ENCODE measurements around the gene GLIPR1.
A peak's percentile ranks its signal among the peaks of the same experiment; 100 is the strongest.

GLIPR1 gene

DNA sequence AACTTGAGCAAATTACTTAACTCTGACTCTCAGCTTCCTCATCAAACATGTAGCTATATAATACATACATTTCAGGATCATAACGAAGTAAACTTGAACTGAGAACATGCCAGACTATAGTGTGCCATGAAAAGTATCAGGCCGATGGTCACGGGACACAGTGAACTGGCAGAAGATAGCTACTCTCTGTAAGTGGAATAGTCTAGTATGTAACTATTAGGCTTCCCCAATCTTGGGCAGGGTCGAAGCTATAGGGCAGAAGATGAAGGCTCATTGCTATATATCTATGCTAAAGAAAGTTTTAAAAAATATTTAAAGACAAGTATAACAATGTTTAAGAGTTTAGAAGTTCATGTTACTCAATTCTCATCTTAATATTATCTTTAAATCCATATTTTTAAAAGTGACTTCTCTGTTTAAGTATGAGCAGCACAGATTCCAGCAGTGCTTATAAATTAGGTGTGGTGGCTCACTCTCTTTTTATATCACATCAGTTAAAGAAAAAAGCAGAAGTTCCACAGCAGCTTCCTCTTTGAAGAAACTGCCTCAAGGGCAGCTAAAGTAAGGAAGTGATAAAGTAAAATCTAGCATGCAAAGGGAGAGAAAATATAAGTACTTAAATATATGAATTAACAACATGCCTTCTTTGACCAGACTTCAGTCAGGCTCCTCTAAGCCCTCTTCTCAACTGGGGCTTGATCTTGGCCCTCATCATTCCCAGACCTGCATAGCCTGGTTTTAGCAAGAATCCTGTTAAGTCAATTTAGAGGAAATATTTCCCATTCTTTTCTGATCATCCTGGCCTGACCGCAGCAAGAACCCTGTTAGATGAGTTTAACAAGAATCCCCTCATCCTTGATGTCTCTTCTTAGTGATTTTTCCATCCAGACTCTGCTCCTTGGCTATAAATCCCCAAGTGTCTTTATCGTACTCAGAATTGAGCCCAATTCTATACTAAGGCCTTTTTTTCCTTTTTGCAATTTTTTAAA, 8.4 kb upstream of the GLIPR1 start:
- H3K79me2 ChIP-seq (ENCODE audit: insufficient read depth, low read length) = no peaks in the 10 kb centered on the region
- H3F3A ChIP-seq (ENCODE audit: insufficient read depth, low read length) = no peaks in the 10 kb centered on the region
- TF ChIP-seq, protein P1, sequence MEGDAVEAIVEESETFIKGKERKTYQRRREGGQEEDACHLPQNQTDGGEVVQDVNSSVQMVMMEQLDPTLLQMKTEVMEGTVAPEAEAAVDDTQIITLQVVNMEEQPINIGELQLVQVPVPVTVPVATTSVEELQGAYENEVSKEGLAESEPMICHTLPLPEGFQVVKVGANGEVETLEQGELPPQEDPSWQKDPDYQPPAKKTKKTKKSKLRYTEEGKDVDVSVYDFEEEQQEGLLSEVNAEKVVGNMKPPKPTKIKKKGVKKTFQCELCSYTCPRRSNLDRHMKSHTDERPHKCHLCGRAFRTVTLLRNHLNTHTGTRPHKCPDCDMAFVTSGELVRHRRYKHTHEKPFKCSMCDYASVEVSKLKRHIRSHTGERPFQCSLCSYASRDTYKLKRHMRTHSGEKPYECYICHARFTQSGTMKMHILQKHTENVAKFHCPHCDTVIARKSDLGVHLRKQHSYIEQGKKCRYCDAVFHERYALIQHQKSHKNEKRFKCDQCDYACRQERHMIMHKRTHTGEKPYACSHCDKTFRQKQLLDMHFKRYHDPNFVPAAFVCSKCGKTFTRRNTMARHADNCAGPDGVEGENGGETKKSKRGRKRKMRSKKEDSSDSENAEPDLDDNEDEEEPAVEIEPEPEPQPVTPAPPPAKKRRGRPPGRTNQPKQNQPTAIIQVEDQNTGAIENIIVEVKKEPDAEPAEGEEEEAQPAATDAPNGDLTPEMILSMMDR (IDR thresholded peaks at IDR 0.05; ENCODE audit: low read length) = no peak
- no peak for TF ChIP-seq EZH2 (IDR thresholded peaks at IDR 0.05; ENCODE audit: borderline replicate concordance, low read length)
- no peak overlapping the region for H3K4me3 ChIP-seq (ENCODE audit: low read depth, low read length, poor library complexity, severe bottlenecking)
- peaks cover 44% of the 10 kb centered on the region for H3K4me1 ChIP-seq (ENCODE audit: insufficient read depth, low read length, severe bottlenecking)
- peaks cover 3% of the 10 kb centered on the region; the same call in 1 of the 2 replicates for H3K9me3 ChIP-seq (ENCODE audit: low read length)
- no peaks in the 10 kb centered on the region for H3K36me3 ChIP-seq (ENCODE audit: insufficient read depth, low read length)
- H4K20me1 ChIP-seq (ENCODE audit: insufficient read depth, low read length) = no peaks in the 10 kb centered on the region
- H3K4me2 ChIP-seq (ENCODE audit: low read length) = peak overlapping the region; percentile 34; the same call in 1 of the 2 replicates
- H3K27ac ChIP-seq (ENCODE audit: low read depth, low read length, poor library complexity, severe bottlenecking) = peak overlapping the region; percentile 86
- peak overlapping the region; percentile 28; the same call in 1 of the 2 replicates for H3K9ac ChIP-seq (ENCODE audit: low read length)
- no peaks in the 10 kb centered on the region for H3K27me3 ChIP-seq (ENCODE audit: insufficient read depth, low read length)
- H3K9me2 ChIP-seq (ENCODE audit: low read depth, low read length) = no peaks in the 10 kb centered on the region
- H2AFZ ChIP-seq (ENCODE audit: low read length) = 0 out of 2 replicates have a peak overlapping the region, but pooled peaks have one; percentile 17

DNA sequence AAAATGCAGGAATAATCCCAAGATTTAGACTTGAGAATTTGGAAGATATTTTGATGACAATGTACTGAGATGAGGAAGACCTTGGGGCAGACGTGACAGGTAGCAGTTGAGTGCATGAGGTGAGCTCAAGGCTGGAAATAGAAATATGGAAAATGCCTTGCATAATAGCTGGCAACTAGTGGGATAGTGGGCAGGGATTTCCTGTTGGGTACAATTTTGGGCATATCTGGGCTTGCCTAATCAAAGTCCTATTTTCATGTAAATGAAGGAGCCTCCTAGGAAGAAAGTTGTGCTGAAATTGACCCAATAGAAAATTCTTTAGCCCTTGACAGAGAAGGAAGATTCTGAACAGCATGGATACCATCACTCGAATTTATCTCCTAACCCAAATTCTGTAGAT, 6.4 kb upstream of the GLIPR1 start:
- H3K9me3 ChIP-seq (ENCODE audit: low read length) = 0 out of 2 replicates have a peak, but pooled peaks cover 3% of the 10 kb centered on the region
- H3K4me2 ChIP-seq (ENCODE audit: low read length) = no peak overlapping the region; the same call in 1 of the 2 replicates
- no peak overlapping the region for H2AFZ ChIP-seq (ENCODE audit: low read length)
- H3F3A ChIP-seq (ENCODE audit: insufficient read depth, low read length) = no peaks in the 10 kb centered on the region
- H3K4me1 ChIP-seq (ENCODE audit: insufficient read depth, low read length, severe bottlenecking) = peaks cover 63% of the 10 kb centered on the region
- H4K20me1 ChIP-seq (ENCODE audit: insufficient read depth, low read length) = no peaks in the 10 kb centered on the region
- H3K9ac ChIP-seq (ENCODE audit: low read length) = no peak overlapping the region
- H3K27ac ChIP-seq (ENCODE audit: low read depth, low read length, poor library complexity, severe bottlenecking) = peak overlapping the region; percentile 46
- no peaks in the 10 kb centered on the region for H3K36me3 ChIP-seq (ENCODE audit: insufficient read depth, low read length)
- H3K79me2 ChIP-seq (ENCODE audit: insufficient read depth, low read length) = no peaks in the 10 kb centered on the region
- TF ChIP-seq, protein P1 (IDR thresholded peaks at IDR 0.05; ENCODE audit: low read length) = no peak
- TF ChIP-seq EZH2 (IDR thresholded peaks at IDR 0.05; ENCODE audit: borderline replicate concordance, low read length) = no peak
- H3K27me3 ChIP-seq (ENCODE audit: insufficient read depth, low read length) = no peaks in the 10 kb centered on the region
- H3K9me2 ChIP-seq (ENCODE audit: low read depth, low read length) = no peaks in the 10 kb centered on the region
- no peak overlapping the region for H3K4me3 ChIP-seq (ENCODE audit: low read depth, low read length, poor library complexity, severe bottlenecking)

- H3K36me3 ChIP-seq (ENCODE audit: insufficient read depth, low read length) = no peaks in the 10 kb centered on the region
- no peak for TF ChIP-seq EZH2 (IDR thresholded peaks at IDR 0.05; ENCODE audit: borderline replicate concordance, low read length)
- TF ChIP-seq, protein P1 (IDR thresholded peaks at IDR 0.05; ENCODE audit: low read length) = no peak
Measured at GRCh38 chr12:75476071-75476470, 4.5 kb upstream of the GLIPR1 start.

More at GRCh38 chr12:75476071-75476470, 4.5 kb upstream of the GLIPR1 start:
- no peaks in the 10 kb centered on the region for H4K20me1 ChIP-seq (ENCODE audit: insufficient read depth, low read length)
- no peaks in the 10 kb centered on the region for H3K27me3 ChIP-seq (ENCODE audit: insufficient read depth, low read length)
- no peak overlapping the region for H2AFZ ChIP-seq (ENCODE audit: low read length)
- H3K9me3 ChIP-seq (ENCODE audit: low read length) = no peaks in the 10 kb centered on the region
- H3K9me2 ChIP-seq (ENCODE audit: low read depth, low read length) = no peaks in the 10 kb centered on the region
- H3K4me1 ChIP-seq (ENCODE audit: insufficient read depth, low read length, severe bottlenecking) = peaks cover 76% of the 10 kb centered on the region
- no peak overlapping the region for H3K27ac ChIP-seq (ENCODE audit: low read depth, low read length, poor library complexity, severe bottlenecking)
- H3K4me2 ChIP-seq (ENCODE audit: low read length) = no peak overlapping the region
- no peak overlapping the region for H3K9ac ChIP-seq (ENCODE audit: low read length)
- H3K4me3 ChIP-seq (ENCODE audit: low read depth, low read length, poor library complexity, severe bottlenecking) = no peak overlapping the region
- no peaks in the 10 kb centered on the region for H3F3A ChIP-seq (ENCODE audit: insufficient read depth, low read length)
- peaks cover under 1% of the 10 kb centered on the region; the same call in 1 of the 2 replicates for H3K79me2 ChIP-seq (ENCODE audit: insufficient read depth, low read length)
